Activated CD8-positive, alpha-beta memory T cell treated with anti-CD3 and anti-CD28 coated beads, Interleukin-2, amount 50 U/mL, for 1 hour (primary cell): ENCODE data around the gene TSPO.

ENCODE experiments used
- DNase-seq: peaks from one replicate; pipeline ENCODE4 v3.0.0-alpha.2; 2020; ENCODE audit errors: extremely low read depth

Gene TSPO

GRCh38 chr22:43202326-43202725, 51.0 kb downstream of the TSPO start:
- DNase-seq: no peak

GRCh38 chr22:43202756-43203410, 51.5 kb downstream of the TSPO start:
- no peak for DNase-seq

- no peak for DNase-seq
Measured at GRCh38 chr22:43203471-43203981, 52.2 kb downstream of the TSPO start.

DNA sequence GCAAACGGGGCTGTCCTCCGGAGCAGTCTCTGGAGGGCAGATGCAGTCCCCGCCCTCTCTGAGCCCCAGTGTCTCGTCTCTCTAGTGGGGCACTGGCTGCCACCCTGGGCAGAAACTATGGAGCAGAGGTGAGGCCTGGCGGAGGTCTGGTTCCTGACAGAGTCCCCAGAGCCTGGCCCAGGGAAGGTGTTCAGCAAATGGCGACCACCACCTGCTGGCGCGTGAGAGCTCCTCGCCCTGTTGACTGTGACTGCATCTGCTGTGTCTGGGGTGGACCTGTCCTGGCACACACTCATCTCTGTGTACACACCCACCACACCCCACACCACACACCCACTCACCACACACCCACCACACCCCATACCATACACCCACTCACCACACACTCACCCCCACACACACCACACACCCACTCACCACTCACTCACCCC, 53.9 kb downstream of the TSPO start:
- DNase-seq: no peak

DNA sequence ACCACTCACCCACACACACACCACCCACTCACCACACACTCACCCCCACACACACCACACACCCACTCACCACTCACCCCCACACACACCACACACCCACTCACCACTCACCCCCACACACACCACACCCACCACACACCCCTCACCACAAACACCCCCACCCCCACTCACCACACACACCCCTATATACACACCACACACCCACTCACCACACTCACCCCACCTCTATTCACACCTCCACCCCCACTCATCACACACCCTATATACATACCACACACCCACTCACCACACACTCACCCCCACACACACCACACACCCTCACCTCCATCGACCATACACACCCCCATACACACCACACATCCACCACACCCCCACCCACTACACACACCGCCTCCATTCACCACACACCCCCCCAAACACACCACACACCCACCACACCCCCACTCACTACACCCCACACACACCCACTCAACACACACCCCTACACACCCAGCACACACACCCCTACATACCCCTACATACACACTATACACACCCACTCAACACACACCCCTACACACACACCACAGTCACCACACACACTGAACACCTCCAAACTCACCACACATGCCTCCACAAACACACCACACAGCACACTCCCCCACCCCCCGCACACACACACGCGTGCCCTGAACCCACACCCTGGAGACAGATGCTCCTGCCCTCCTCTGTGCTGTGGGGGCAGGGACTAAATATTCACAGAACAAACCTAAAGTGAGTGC, 54.6 kb downstream of the TSPO start:
- DNase-seq: no peak

- no peak for DNase-seq
Measured at GRCh38 chr22:43206509-43207161, 55.3 kb downstream of the TSPO start.

DNA sequence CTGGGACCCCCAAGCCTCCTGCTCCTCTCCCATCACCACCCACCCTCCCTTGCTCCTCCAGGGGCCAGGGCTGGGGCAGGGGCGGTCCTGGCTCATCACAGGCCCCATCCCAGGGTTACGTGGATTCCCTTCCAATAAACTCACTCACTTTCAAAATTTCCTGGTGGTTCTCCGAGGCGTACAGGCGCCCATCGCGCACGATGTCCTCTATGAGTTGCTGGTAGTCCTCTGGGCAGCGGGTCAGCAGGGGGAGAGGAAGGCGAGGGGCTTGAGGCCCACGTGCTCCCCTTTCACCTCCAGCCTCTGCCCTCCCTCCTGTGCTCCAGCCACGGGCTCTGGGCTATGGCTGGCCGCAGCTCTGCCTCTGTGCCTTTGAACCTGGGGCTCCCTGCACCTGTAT, 56.0 kb downstream of the TSPO start:
- no peak for DNase-seq

DNA sequence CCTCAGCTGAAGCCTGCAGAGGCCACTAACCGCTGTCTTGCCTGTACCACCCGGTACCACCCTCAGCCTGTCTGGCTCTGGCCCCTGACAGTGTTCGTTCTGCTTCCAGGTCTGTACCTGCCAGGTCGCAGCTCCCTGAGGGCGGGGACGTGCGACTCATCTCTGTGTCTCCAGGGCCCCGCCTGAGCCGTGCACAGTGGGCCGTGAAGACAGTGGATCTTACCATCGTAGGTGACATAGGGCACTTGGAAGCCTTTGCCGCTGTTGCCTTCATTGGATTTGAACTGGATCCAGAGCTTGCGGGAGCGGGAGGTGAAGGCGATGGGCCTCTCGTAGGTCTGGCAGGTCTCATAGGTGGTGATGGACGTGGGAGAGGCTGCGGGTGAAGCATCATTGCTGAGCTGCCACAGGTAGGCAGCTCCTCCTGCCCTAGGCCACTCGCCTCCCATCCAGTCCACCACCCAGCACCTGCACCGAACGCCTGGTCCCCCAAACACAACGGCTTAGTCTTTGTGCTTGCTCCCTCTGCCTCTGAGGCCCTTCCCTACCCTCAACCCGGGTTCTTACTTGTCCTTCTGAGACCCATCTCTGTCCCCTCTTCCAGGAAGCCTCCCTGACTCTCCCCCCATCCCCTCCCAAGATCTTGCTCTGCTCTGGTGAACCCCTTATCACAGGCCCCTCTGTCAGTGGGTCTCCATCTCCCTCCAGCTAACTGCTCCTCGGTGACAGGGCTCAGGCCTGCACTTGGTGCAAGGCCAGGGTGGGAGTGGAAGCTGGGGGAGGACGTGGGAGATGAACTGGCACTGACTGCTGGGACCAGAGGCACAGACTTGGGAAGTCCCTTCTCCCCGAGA, 56.7 kb downstream of the TSPO start:
- no peak for DNase-seq

- no peak for DNase-seq
Measured at GRCh38 chr22:43208703-43209522, 57.6 kb downstream of the TSPO start.

DNA sequence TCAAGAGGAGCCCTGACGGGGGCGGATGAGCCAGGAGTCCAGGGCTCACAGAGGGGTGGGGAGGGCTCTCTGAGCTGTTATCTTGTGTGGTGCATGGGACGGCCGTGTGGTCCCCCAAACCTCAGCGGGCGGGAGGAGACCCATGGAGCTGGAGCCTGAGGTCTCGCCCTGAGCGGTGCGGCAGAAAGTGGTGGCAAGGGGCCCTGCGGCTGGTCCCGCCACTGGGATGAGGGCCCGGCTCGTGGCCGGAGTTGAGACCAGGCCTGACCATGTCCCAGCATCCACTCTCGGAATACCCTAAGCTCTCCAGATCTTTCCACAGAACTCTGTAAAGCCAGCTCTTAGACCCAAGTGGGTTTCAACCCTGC, 58.1 kb downstream of the TSPO start:
- DNase-seq: no peak

DNA sequence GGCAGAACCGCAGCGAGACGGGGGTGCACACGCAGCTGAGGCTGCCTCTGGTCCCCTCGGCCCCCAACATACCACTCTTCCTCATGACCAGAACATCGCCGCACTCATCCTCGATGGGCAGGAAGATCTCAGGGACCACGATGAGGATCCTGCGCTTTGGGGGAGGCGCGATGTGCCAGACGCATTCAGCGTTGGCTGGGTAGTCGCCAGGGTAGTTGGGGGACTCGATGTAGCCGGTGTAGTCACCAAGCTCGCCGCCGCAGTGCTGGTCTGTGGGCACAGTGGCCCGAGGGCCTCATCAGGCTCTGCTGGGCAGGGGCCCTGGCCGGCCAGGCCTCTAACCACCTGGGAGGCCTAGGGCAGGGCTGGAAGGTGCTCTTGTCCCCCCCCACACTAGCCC, 58.6 kb downstream of the TSPO start:
- DNase-seq: no peak

DNA sequence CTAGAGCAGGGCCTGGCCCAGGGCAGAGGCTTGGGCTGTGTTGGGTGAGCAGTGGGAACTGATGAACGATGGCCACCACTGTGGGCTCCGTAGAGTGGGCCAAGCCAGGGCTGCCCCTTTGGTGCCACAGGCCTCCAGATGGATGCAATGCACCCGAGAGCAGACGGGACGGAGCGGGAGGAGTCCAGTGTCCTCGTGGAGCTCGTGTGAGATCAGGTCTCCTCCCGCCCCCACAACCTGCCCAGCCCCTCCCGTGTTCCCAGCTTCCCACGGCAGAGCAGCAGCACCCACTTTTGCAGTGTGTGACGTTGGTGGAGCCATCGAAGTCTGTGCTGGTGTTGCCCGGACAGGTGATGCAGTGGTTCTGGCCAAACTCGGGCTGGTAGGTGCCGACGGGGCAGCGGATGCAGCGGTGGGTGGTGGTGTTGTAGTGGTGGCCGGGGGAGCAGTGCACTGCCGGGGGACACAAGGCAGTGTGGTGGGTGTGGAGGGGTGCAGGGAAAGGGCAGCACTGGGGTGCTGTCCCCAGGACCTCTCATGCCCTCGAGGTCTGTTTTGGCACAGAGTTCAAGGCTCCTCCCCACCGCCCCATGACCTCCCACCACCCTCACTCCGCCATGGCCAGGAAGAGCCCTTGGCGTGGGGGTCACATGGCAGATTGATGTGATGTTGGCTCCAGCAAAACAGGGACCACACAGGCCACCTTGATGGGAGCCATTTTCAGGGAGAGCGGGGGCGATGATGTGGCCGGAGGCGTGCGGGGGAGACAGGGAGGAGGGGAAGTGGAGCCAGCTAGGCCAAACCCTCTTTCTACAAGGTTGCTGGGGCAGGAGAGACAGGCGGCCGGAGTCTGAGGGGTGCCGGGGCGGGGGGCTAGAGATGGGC, 59.5 kb downstream of the TSPO start:
- DNase-seq: no peak

GRCh38 chr22:43211941-43212433, 60.6 kb downstream of the TSPO start:
- no peak for DNase-seq

DNA sequence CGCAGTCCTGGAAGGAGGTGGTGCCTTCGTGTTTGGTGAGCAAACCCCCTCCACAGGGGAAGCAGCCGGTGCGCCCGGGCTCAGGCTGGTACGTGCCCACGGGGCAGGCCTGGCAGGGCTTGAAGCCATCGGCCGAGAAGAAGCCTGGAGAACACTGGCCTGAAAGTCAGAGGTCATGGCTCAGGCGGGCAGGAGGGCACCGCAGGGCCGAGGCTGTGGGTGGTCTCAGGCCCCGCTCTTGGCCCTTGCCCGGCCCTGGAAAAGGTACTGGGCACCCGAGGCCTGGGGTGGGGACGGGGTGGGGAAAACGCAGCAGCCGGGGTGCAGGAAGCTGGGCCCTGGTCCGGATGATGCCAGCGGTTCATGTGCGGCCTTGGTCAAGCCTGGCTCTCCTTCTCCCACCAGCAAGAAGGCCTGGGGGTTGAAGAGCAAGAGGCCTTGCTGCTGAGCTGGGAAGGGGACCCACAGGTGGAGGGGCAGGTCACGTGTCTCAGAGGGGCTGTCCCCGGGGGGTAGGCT, 61.1 kb downstream of the TSPO start:
- no peak for DNase-seq
